HCT116 (cell line): Measurements from ENCODE around the gene UBE2H. TPM values are rescaled to one million over a fixed set of nuclear protein-coding genes. Genes with fewer than 3 reads are reported as not detected.

Experiments
- ATAC-seq: fragments of 200-7000 bp; cut with Tn5 transposase; 2 replicates; pipeline ENCODE4 v1.9.1; 2020; ENCODE audit warnings: mild to moderate bottlenecking, moderate library complexity
- BruUV-seq: library from RNA; stranded (reverse); fragments of 400-500 nt; replicated peaks from 2 replicates; lab custom pipeline; 2021; lab: Mats Ljungman, UMichigan
- CTCF ChIA-PET: fragments of 300-600 bp; sonication (Branson Sonifier 250); formaldehyde crosslinking; loops from one replicate; lab custom pipeline; 2021; ENCODE audit warnings: antibody characterized with exemption; lab: Charles Lee
- POLR2A ChIA-PET: fragments of 300-600, 350-600 bp; sonication (Branson Sonifier 250); formaldehyde crosslinking; loops from one replicate; lab custom pipeline; 2021; ENCODE audit warnings: antibody characterized with exemption; lab: Charles Lee
- RAD21 ChIA-PET, 2 experiments: fragments of 300-600 bp; sonication (Branson Sonifier 250); formaldehyde crosslinking; loops; one replicate each; lab custom pipeline; 2023; ENCODE audit warnings: low total read pairs in 2 of 2; ENCODE audit not compliant: uncharacterized antibody in 2 of 2, unreplicated experiment in 2 of 2, low non-redundant PET in 1 of 2; lab: Charles Lee
- DNase-seq: peaks from one replicate; pipeline ENCODE4 v3.0.0-alpha.2; 2010; ENCODE audit warnings: low read depth, low spot score
- H2AFZ ChIP-seq: fragments of 200-600 bp; shearing (Covaris generic), sonication (generic); 2 replicates; pipeline ENCODE4 v1.6.1; 2017; ENCODE audit warnings: low read depth, mixed run types, mixed read lengths, antibody characterized with exemption, low read length; ENCODE audit not compliant: poor library complexity, severe bottlenecking
- H3K27ac ChIP-seq: 2 replicates; pipeline ENCODE4 v1.5.1; 2012; ENCODE audit warnings: low read depth, low read length
- H3K27me3 ChIP-seq: fragments of 200-600 bp; sonication (generic); 2 replicates; pipeline ENCODE4 v1.6.1; 2016; ENCODE audit warnings: mixed run types, low read length, mixed read lengths; ENCODE audit not compliant: insufficient read depth
- H3K36me3 ChIP-seq, 2 experiments: fragments of 200-500 bp in 1 of 2; fragments of 200-600 bp in 1 of 2; sonication (Bioruptor generic) in 1 of 2; sonication (generic) in 1 of 2; 2 replicates each; pipeline versions ENCODE4 v1.5.1 to v1.6.1; 2014 to 2016; ENCODE audit warnings: low read length in 2 of 2, inconsistent platforms in 1 of 2, mixed read lengths in 1 of 2, mixed run types in 1 of 2; ENCODE audit not compliant: insufficient read depth in 2 of 2, control insufficient read depth in 1 of 2
- H3K4me1 ChIP-seq, 2 experiments: fragments of 200-600 bp in 1 of 2; sonication (generic) in 1 of 2; 2 replicates each; pipeline versions ENCODE4 v1.5.1 to v1.6.1; 2012 to 2017; ENCODE audit warnings: low read length in 2 of 2, inconsistent platforms in 1 of 2, mild to moderate bottlenecking in 1 of 2, mixed read lengths in 1 of 2, mixed run types in 1 of 2, moderate library complexity in 1 of 2; ENCODE audit not compliant: insufficient read depth in 2 of 2, control insufficient read depth in 1 of 2
- H3K4me2 ChIP-seq: fragments of 200-600 bp; sonication (generic); 2 replicates; pipeline ENCODE4 v1.6.1; 2017; ENCODE audit warnings: mixed run types, low read length, mixed read lengths
- H3K4me3 ChIP-seq, 2 experiments: fragments of 200-600 bp in 1 of 2; sonication (generic) in 1 of 2; replicated peaks in 1 of 2; 2 replicates each; pipeline ENCODE4 v1.5.1; 2011 to 2016; ENCODE audit warnings: low read length in 2 of 2, control low read depth in 1 of 2, low read depth in 1 of 2, mild to moderate bottlenecking in 1 of 2, mixed read lengths in 1 of 2, mixed run types in 1 of 2
- H3K79me2 ChIP-seq: fragments of 200-600 bp; sonication (generic); 2 replicates; pipeline ENCODE4 v1.6.1; 2017; ENCODE audit warnings: mild to moderate bottlenecking, mixed run types, low read length, moderate library complexity, mixed read lengths; ENCODE audit not compliant: insufficient read depth
- H3K9ac ChIP-seq: fragments of 200-600 bp; sonication (generic); 2 replicates; pipeline ENCODE4 v1.6.1; 2016; ENCODE audit warnings: low read length, mixed read lengths
- H3K9me2 ChIP-seq: fragments of 200-600 bp; sonication (generic), shearing (Covaris generic); 2 replicates; pipeline ENCODE4 v1.6.1; 2017; ENCODE audit warnings: mixed run types, mild to moderate bottlenecking, moderate library complexity; ENCODE audit not compliant: insufficient read depth
- H3K9me3 ChIP-seq, 2 experiments: fragments of 200-500 bp in 1 of 2; fragments of 200-600 bp in 1 of 2; sonication (Bioruptor generic) in 1 of 2; sonication (generic) in 1 of 2; 2 replicates each; pipeline ENCODE4 v1.6.1; 2014 to 2017; ENCODE audit warnings: low read length in 2 of 2, mixed read lengths in 2 of 2, inconsistent platforms in 1 of 2, low read depth in 1 of 2, mild to moderate bottlenecking in 1 of 2, mixed run types in 1 of 2, moderate library complexity in 1 of 2; ENCODE audit not compliant: control insufficient read depth in 1 of 2, insufficient read depth in 1 of 2
- H4K20me1 ChIP-seq: fragments of 200-600 bp; sonication (generic), shearing (Covaris generic); 2 replicates; pipeline ENCODE4 v1.6.1; 2017; ENCODE audit warnings: mixed run types, mild to moderate bottlenecking, moderate library complexity; ENCODE audit not compliant: insufficient read depth
- CBX3 ChIP-seq: IDR thresholded peaks from 2 replicates; pipeline ENCODE4 v1.6.1; 2012; ENCODE audit warnings: low read depth
- CEBPB ChIP-seq: IDR thresholded peaks from 2 replicates; pipeline ENCODE4 v1.6.1; 2012; ENCODE audit warnings: low read depth
- EGR1 ChIP-seq: IDR thresholded peaks from 2 replicates; pipeline ENCODE4 v1.6.1; 2012; ENCODE audit warnings: low read depth
- ELF1 ChIP-seq: IDR thresholded peaks from 2 replicates; pipeline ENCODE4 v1.6.1; 2012; ENCODE audit warnings: low read depth, borderline replicate concordance
- EZH2phosphoT487 ChIP-seq: fragments of 200-600 bp; IDR thresholded peaks from 2 replicates; pipeline ENCODE4 v1.6.1; 2018; ENCODE audit warnings: antibody characterized with exemption, borderline replicate concordance
- POLR2A ChIP-seq: IDR thresholded peaks from 2 replicates; pipeline ENCODE4 v1.7.0; 2011; ENCODE audit warnings: borderline replicate concordance; ENCODE audit not compliant: insufficient read depth, insufficient read length; ENCODE audit errors: extremely low read depth
- SP1 ChIP-seq: IDR thresholded peaks from 2 replicates; pipeline ENCODE4 v1.6.1; 2012; ENCODE audit warnings: low read depth
- SRF ChIP-seq: IDR thresholded peaks from 2 replicates; pipeline ENCODE4 v1.6.1; 2012; ENCODE audit warnings: low read depth
- YY1 ChIP-seq: IDR thresholded peaks from 2 replicates; pipeline ENCODE4 v1.6.1; 2011; ENCODE audit warnings: low read length, low read depth, moderate library complexity, mild to moderate bottlenecking; ENCODE audit not compliant: insufficient replicate concordance; ENCODE audit errors: extremely low read depth
- intact Hi-C: fragments of 100-400 bp; cut with micrococcal nuclease; formaldehyde crosslinking; loops from 2 replicates; pipeline ENCODE4 v1.10.0; 2022
- total RNA-seq: library from RNA; stranded (reverse); gene quantifications from one replicate; pipeline ENCODE4 v1.2.1, GENCODE V29; 2021; ENCODE audit not compliant: unreplicated experiment

Gene UBE2H
- total RNA-seq, 1 experiment from 2014 or later = 117 TPM

GRCh38 chr7:129845972-129846327, 106.8 kb downstream of the UBE2H start (continued):
- no peak for TF ChIP-seq EZH2phosphoT487

GRCh38 chr7:129845178-129845971, 107.4 kb downstream of the UBE2H start:
- POLR2A ChIA-PET = no interaction called here
- intact Hi-C loops = no loop called here

More at GRCh38 chr7:129845178-129845971, 107.4 kb downstream of the UBE2H start:
- CTCF ChIA-PET = no interaction called here
- peak; percentile 65 for DNase-seq
- H3K4me2 ChIP-seq = peak overlapping the region; percentile 76
- no TSS peak for BruUV-seq
- H3K9me3 ChIP-seq = no peaks in the 10 kb centered on the region
- H3K27me3 ChIP-seq = no peaks in the 10 kb centered on the region
- H3K27ac ChIP-seq = peak overlapping the region; percentile 98
- peaks cover 83 to 97% of the 10 kb centered on the region in 2 experiments for H3K4me1 ChIP-seq
- peak; percentile 75 for ATAC-seq
- H4K20me1 ChIP-seq = no peaks in the 10 kb centered on the region
- no peaks in the 10 kb centered on the region for H3K36me3 ChIP-seq
- H3K9me2 ChIP-seq = no peaks in the 10 kb centered on the region
- peak overlapping the region in 1 of 2 experiments; percentile 41; a peak in 2 of 4 replicates for H3K4me3 ChIP-seq
- TF ChIP-seq SP1 (no peak), POLR2A (no peak), ELF1 (no peak), CEBPB (no peak), YY1 (no peak), EGR1 (no peak), EZH2phosphoT487 (no peak), CBX3 (no peak), SRF (no peak)
- H3K9ac ChIP-seq = peak overlapping the region; percentile 41
- no peak overlapping the region for H2AFZ ChIP-seq
- peaks cover 60% of the 10 kb centered on the region for H3K79me2 ChIP-seq
- RAD21 ChIA-PET = interaction anchor here in 1 of 2 experiments (1.0 kb wide), 1 partner anchor 164 kb away, joined by 3 read pairs; no protein-coding TSS in a partner anchor
